ENCODE results near the gene SLC22A15.

GRCh38 chr1:115987623-115988022 is 11.3 kb downstream of the SLC22A15 start:
- TF ChIP-seq ZNF184 (tag by site-specific recombination; IDR thresholded peaks at IDR 0.05) (no peak), ZNF133 (tag by site-specific recombination; IDR thresholded peaks at IDR 0.05) (no peak), ZNF394 (tag by site-specific recombination; IDR thresholded peaks at IDR 0.05; ENCODE audit: borderline replicate concordance) (no peak), REST (tag by site-specific recombination; IDR thresholded peaks at IDR 0.05) (no peak), TCF7L2 (IDR thresholded peaks at IDR 0.05; ENCODE audit: borderline replicate concordance, low read depth, low read length) (no peak), YY1 (tag by site-specific recombination; IDR thresholded peaks at IDR 0.05) (no peak), ZNF501 (tag by site-specific recombination; IDR thresholded peaks at IDR 0.05) (no peak)
- TF ChIP-seq, protein P1, sequence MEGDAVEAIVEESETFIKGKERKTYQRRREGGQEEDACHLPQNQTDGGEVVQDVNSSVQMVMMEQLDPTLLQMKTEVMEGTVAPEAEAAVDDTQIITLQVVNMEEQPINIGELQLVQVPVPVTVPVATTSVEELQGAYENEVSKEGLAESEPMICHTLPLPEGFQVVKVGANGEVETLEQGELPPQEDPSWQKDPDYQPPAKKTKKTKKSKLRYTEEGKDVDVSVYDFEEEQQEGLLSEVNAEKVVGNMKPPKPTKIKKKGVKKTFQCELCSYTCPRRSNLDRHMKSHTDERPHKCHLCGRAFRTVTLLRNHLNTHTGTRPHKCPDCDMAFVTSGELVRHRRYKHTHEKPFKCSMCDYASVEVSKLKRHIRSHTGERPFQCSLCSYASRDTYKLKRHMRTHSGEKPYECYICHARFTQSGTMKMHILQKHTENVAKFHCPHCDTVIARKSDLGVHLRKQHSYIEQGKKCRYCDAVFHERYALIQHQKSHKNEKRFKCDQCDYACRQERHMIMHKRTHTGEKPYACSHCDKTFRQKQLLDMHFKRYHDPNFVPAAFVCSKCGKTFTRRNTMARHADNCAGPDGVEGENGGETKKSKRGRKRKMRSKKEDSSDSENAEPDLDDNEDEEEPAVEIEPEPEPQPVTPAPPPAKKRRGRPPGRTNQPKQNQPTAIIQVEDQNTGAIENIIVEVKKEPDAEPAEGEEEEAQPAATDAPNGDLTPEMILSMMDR (tag by site-specific recombination; IDR thresholded peaks at IDR 0.05): no peak
- TF ChIP-seq, protein P2, sequence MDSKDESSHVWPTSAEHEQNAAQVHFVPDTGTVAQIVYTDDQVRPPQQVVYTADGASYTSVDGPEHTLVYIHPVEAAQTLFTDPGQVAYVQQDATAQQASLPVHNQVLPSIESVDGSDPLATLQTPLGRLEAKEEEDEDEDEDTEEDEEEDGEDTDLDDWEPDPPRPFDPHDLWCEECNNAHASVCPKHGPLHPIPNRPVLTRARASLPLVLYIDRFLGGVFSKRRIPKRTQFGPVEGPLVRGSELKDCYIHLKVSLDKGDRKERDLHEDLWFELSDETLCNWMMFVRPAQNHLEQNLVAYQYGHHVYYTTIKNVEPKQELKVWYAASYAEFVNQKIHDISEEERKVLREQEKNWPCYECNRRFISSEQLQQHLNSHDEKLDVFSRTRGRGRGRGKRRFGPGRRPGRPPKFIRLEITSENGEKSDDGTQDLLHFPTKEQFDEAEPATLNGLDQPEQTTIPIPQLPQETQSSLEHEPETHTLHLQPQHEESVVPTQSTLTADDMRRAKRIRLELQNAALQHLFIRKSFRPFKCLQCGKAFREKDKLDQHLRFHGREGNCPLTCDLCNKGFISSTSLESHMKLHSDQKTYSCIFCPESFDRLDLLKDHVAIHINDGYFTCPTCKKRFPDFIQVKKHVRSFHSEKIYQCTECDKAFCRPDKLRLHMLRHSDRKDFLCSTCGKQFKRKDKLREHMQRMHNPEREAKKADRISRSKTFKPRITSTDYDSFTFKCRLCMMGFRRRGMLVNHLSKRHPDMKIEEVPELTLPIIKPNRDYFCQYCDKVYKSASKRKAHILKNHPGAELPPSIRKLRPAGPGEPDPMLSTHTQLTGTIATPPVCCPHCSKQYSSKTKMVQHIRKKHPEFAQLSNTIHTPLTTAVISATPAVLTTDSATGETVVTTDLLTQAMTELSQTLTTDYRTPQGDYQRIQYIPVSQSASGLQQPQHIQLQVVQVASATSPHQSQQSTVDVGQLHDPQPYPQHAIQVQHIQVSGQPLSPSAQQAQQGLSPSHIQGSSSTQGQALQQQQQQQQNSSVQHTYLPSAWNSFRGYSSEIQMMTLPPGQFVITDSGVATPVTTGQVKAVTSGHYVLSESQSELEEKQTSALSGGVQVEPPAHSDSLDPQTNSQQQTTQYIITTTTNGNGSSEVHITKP (tag by site-specific recombination; IDR thresholded peaks at IDR 0.05): no peak
